ENCODE data around the gene FLT3LG.
"Not testable (repeated sequence)": the region's sequence is repeated elsewhere in the genome, so short reads cannot be mapped to it uniquely, and the experiment has no call there.

The FLT3LG gene

GRCh38 chr19:49463960-49464740 lies 9.9 kb upstream of the FLT3LG start:
- DNase-seq: no peak

- DNase-seq: no peak
Observed at GRCh38 chr19:49465371-49465770, 8.6 kb upstream of the FLT3LG start.

DNA sequence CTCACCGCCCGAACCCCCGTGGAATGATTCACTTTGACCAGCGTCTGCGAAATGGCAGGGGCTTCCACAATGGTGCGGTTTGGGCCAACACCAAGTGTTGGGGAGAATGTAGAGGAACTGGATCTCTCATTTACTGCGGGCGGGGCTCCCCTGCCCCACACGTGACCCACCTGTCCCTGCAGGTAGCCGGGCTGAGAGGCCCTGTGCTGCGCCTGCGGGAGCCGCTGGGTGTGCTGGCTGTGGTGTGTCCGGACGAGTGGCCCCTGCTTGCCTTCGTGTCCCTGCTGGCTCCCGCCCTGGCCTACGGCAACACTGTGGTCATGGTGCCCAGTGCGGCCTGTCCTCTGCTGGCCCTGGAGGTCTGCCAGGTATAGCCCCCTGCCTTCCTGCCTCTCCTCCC lies 5.8 kb upstream of the FLT3LG start:
- DNase-seq: no peak

DNA sequence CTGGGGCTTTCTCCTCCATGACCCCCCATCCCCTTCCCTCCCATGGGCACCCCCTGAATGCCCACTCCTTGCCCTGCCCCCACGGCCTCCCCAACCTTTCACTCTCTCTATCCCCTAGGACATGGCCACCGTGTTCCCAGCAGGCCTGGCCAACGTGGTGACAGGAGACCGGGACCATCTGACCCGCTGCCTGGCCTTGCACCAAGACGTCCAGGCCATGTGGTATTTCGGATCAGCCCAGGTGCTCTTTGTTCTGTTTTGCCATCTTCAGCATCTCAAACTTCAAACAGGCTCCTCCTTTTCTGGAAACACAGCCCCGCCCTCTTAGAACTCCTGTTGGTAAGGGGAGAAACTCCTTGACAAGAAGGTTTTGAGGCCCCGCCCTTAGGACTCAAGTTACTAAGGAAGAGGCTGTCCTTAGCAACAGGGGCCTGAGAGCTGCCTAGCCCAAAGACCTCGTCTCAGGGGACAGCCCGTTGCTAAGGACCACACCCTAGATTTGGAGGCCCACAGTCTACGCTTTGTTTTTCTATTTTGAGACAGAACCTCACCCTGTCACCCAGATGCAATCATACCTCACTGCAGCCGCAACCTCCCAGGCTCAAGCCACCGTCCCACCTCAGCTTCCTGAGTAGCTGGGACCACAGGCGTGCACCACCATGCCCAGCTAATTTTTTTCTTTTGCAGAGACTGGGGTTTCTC lies 5.1 kb upstream of the FLT3LG start:
- peak; percentile 94 for DNase-seq

DNA sequence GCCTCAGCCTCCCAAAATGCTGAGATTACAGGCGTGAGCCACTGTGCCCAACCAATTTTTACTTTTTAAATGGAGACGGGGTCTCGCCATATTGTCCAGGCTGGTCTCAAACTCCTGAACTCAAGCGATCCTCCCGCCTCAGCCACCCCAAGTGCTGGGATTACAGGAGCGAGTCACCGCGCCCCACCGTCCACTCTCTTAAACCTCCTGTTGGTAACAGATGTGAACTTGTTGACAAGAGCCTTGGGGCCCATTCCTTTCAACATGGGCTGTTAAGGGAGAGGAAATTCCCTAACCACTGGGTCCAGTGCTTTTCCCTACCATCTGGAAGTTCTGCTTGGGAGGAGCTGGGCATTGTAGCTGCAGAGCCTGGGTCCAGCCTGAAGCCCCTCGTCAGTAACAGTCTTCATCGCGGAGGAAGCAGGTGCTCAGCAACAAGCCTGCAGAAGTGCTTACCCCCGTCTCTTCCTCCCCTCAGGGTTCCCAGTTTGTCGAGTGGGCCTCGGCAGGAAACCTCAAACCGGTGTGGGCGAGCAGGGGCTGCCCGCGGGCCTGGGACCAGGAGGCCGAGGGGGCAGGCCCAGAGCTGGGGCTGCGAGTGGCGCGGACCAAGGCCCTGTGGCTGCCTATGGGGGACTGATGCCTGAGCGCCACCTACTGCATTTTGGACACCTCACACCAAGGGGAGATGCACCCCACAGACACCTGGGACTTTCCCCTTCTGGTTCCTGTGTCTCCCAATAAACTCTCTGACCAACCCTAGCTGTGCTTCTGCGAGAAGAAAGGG lies 4.0 kb upstream of the FLT3LG start:
- peak; percentile 92 for DNase-seq

DNA sequence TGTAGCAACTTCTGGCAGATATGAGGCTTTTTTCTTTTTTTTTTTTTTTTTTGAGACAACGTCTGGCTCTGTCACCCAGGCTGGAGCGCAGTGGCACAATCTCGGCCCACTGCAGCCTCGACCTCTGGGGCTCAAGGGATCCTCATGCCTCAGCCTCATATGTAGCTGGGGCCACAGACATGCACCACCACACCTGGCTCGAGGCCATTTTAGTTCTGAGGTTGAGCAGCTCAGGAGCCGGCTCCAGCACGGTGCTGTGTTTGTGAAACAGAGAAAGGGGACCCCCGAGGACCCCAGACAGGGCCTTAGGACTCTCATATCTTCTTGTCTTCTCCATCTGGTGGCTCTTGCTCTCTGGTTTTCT lies 3.4 kb upstream of the FLT3LG start:
- no peak for DNase-seq

DNA sequence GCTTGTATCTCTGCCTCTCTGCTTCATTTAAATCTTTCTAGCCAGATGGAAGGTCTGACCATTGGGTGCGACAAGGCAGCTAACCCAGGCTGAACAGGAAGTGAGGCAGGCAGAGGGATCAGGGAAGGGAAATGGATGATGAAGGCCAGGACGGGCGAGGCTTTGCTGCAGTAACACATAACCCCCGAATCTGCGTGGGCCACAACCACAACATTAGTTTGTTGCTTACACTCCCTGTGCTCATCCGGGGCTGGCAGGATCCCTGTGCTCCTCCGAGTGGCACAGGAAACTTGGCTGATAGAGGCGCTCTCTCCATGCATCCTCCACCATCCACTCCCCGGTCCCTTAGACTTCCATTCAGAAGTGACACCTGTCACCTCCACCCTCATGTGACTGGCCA lies 1.1 kb upstream of the FLT3LG start:
- DNase-seq: no peak

DNA sequence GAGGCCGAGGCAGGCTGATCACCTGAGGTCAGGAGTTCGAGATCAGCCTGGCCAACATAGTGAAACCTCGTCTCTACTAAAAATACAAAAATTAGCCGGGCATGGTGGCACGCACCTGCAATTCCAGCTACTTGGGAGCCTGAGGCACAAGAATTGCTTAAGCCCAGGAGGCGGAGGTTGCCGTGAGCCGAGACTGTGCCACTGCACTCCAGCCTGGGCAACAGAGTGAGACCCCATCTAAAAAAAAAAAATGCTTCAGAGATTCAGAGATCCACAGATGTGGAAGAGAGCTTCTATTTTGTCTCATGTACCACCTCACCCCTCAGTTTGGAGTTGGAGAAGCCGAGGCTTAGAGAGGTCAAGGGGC lies 531 bp upstream of the FLT3LG start:
- not testable (repeated sequence) for DNase-seq

DNA sequence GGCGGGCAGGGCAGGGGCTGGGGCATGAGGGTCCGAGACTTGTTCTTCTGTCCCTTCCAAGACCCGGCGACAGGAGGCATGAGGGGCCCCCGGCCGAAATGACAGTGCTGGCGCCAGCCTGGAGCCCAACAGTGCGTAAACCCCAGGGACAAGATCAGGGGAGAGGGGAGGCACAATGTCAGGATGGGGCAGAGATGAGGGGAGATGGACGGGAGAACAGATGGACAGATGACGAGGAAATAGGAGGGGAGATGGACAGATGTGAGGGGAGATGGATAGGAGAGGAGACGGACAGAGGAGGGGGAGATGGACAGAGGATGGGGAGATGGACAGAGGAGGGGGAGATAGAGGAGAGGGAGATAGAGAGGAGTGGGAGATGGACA lies 518 bp downstream of the FLT3LG start:
- no peak for DNase-seq

GRCh38 chr19:49475191-49475917 lies 1.3 kb downstream of the FLT3LG start:
- no peak for DNase-seq

DNA sequence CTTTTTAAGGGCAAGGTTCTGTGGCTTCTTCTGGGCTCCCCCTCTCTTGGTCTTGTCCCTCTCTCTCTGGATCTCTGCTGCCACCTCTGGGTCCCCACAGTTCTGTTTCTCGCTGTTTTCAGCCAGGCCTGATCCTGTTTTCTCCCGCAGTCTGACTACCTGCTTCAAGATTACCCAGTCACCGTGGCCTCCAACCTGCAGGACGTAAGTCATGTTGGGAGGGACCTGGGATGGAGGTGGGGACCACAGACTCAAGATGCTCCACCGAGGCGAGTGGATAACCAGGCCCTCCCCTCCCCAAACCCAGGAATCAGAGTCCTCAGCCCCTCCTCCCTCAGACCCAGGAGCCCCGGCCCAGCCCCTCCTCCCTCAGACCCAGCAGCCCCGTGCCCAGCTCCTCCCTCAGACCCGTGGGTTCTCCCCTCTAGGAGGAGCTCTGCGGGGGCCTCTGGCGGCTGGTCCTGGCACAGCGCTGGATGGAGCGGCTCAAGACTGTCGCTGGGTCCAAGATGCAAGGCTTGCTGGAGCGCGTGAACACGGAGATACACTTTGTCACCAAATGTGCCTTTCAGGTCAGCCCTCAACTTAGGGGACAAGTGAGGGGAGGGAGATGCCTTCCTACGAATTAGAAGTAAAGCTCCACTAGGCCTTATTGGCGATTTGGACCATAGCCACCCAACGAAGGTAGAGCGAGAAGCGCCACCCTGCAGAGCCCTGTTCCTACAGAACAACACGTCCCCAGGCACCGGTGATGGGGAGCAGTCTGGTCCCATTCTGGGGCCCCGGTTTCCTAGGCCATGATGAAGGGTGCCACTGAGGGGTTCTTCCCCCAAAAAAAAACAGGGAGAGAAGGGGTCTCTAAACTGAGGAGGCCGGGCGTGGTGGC lies 2.2 kb downstream of the FLT3LG start:
- DNase-seq: peak; percentile 86

DNA sequence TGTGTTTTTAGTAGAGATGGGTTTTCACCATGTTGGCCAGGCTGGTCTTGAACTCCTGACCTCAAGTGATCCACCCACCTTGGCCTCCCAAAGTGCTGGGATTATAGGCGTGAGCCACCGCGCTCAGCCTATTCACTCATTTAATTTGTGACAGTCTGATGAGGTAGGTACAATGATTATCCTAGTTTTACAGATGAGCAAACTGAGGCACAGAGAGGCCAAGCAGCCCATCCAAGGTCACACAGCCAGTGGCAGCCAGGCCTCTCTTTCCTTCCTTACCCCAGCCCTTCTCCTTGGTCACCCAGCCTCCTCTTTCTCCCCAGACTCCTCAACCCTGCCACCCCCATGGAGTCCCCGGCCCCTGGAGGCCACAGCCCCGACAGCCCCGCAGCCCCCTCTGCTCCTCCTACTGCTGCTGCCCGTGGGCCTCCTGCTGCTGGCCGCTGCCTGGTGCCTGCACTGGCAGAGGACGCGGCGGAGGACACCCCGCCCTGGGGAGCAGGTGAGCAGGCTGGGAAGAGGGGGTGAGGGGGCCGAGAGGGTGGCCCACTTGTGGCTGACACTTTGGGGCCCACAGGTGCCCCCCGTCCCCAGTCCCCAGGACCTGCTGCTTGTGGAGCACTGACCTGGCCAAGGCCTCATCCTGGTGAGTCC lies 6.1 kb downstream of the FLT3LG start:
- DNase-seq: no peak

GRCh38 chr19:49481020-49481683 lies 7.1 kb downstream of the FLT3LG start:
- DNase-seq: no peak

DNA sequence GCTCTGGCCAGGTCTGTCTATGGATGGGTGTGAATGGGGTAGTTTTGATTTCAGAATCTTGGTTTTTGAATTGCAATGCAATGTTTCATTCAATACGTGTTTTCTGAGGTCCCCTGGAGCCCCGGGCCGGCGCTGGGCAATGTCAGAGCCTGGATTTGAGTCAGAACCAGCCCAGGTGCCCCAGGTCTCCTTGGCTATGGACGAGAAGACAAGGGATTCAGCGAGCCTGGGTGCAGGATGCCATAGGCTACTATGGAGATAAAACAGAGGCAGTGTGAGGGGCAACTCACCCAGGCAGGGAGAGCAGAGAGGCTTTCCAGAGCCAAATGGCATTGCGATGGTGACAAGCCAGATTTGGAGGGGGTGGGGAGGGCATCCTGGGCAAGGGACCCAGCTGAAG lies 12.2 kb downstream of the FLT3LG start:
- no peak for DNase-seq

DNA sequence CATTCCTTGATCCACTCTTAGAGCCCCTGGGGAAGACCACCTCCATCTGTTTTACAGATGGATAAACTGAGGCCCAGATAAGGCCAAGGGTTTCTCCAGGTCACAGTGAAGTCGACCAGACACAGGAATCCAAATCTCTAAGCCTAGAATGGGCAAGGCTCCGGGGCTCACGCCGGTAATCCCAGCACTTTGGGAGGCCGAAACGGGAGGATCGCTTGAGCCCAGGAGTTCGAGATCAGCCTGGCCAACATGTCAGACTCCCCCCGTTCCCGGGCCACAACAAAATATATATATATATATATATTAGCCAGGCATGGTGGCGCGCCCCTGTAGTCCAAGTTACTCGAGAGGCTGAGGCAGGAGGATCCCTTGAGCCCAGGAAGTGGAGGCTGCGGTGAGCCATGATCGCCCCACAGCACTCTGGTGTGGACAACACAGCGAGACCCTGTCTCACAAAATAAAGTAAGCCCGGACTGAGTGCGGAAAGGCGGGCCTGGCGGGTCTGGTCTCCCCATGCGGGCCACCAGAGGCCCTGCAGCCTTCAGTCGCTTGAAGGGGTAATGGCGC lies 12.8 kb downstream of the FLT3LG start:
- DNase-seq: no peak

DNA sequence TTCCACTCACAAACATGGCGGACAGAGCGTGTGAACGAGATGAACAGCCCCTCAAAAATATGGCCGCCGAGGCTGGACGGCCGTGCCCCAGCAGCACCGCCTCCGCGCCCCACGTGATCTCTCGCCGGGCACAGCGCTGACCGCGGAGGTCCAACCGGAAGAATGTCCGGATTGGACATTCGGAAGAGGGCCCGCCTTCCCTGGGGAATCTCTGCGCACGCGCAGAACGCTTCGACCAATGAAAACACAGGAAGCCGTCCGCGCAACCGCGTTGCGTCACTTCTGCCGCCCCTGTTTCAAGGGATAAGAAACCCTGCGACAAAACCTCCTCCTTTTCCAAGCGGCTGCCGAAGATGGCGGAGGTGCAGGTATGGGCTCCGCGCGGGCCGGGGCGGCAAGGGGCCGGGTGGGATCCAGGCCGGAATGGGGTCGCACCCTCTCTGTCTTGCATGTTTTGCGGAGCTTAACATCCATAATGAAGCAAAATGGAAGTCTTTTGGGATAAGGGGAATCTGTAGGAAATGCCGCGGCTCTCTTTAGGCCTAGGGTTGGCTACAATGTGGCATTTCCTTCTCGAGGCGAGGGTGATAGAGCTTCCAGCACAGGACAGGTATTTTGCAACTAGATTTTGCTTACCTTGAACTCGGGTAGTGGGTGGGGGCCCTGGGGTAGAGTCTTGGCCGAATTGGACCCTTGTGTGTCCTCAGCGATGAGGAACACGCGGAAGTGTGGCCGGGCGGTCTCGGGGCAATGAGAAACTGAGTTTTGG lies 13.4 kb downstream of the FLT3LG start, which contains the start of gene RPL13A:
TSS of gene RPL13A (plus strand) at position 332 of the 769 bp plus-strand sequence. CDS start at position 354, 22 bp downstream.
- peak; percentile 100 for DNase-seq

DNA sequence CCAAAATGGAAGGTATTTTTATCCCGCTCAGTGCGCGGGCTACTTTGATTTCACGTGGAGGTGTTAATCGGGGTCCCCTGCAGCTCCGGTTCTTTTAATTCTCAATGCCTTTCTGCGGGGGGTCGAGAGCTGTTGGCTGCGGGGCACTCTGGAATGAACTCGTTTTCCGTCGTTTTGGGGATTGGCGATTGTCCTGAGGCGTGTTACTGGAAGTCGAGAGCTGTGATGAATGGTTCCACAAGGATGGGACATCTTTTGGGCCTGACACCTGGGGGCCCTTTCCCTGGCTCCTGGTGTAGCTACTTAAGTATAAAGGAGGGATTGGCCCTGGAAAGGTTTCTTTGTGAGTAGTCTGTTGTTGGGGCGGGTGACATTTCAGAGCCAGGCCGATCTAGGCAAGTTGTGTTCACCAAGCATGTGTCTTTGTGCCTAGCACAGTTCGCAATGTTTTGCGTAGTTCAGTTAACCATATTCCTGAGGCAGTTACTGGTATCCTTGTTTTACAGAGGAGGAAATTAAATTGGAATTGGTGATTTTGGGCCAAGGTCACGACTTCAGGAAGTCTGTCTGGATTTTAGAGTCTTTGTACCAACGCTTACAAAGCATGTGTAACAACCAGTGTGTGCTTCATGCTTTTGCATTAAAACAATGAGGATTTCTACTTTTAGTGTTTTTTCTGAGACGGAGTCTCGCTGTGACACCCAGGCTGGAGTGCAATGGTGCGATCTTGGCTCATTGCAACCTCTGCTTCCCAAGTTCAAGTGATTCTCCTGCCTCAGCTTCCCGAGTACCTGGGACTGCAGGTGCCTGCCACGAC lies 14.2 kb downstream of the FLT3LG start:
- no peak for DNase-seq

GRCh38 chr19:49488863-49489537 lies 15.0 kb downstream of the FLT3LG start:
- no peak for DNase-seq
